Esophagus muscularis mucosa (tissue), 4 donors: ENCODE data around the gene ATG4C. TPM values are rescaled to one million over a fixed set of nuclear protein-coding genes. Genes with fewer than 3 reads are reported as not detected.

ENCODE experiments used
- DNase-seq: peaks from one replicate; pipeline ENCODE4 v3.0.0-alpha.2; 2017; ENCODE audit errors: extremely low spot score
- H3K27ac ChIP-seq, 4 donors: fragments of 200-600 bp; sonication (generic); replicated peaks in 1 of 4; 1 replicate in 3 of 4; 2 replicates in 1 of 4; pipeline ENCODE4 v1.5.1; 2016 to 2019; ENCODE audit warnings: mild to moderate bottlenecking in 1 of 4
- H3K27me3 ChIP-seq, 4 donors: fragments of 200-600 bp; sonication (generic); one replicate each; pipeline versions ENCODE4 v1.5.1 to v1.6.0; 2016 to 2019
- H3K36me3 ChIP-seq, 4 donors: fragments of 200-600 bp; sonication (generic); one replicate each; pipeline ENCODE4 v1.5.1; 2016 to 2019
- H3K4me1 ChIP-seq, 4 donors: fragments of 200-600 bp; sonication (generic); one replicate each; pipeline ENCODE4 v1.5.1; 2016 to 2019
- H3K4me3 ChIP-seq, 4 donors: fragments of 200-600 bp; sonication (generic); 1 replicate in 2 of 4; 2 replicates in 2 of 4; pipeline ENCODE4 v1.5.1; 2016 to 2019; ENCODE audit warnings: mild to moderate bottlenecking in 4 of 4, moderate library complexity in 1 of 4
- H3K9me3 ChIP-seq, 4 donors: fragments of 200-600 bp; sonication (generic); 1 replicate in 3 of 4; 2 replicates in 1 of 4; pipeline ENCODE4 v1.5.1; 2016 to 2019
- EP300 ChIP-seq: sonication (generic); formaldehyde crosslinking; IDR thresholded peaks from one replicate; pipeline ENCODE4 v1.6.1; 2017; ENCODE audit warnings: antibody characterized with exemption
- POLR2A ChIP-seq: fragments of 450-650 bp; IDR thresholded peaks from one replicate; pipeline ENCODE4 v1.6.1; 2017; ENCODE audit warnings: antibody characterized with exemption, moderate library complexity, mild to moderate bottlenecking, low read depth
- POLR2AphosphoS5 ChIP-seq, 2 donors: sonication (generic); formaldehyde crosslinking; IDR thresholded peaks; one replicate each; pipeline ENCODE4 v1.6.1; 2017; ENCODE audit warnings: antibody characterized with exemption in 2 of 2
- WGBS: methylation state at CpG from one replicate; pipeline ENCODE4 v1.1.5; 2018; 5-methylcytosine and 5-hydroxymethylcytosine counted together
- intact Hi-C: fragments of 100-400 bp; cut with DNase I; formaldehyde crosslinking; loops from one replicate; pipeline ENCODE4 v1.15.1; 2023
- total RNA-seq, 4 donors: library from RNA; depleted of rRNA; stranded (reverse); fragments of >200 nt; gene quantifications; one replicate each; pipeline versions ENCODE4 v1.1.0 to v1.2.1, GENCODE V29; 2016
- TF ChIP-seq, protein P1 (sequence below), 3 experiments: fragments of 200-600 bp in 2 of 3; fragments of 450-650 bp in 1 of 3; sonication (generic) in 2 of 3; IDR thresholded peaks; one replicate each; pipeline ENCODE4 v1.5.1; 2017 to 2019; ENCODE audit warnings: antibody characterized with exemption in 3 of 3, mild to moderate bottlenecking in 2 of 3, moderate library complexity in 1 of 3

The ATG4C gene
- total RNA-seq, 4 donors from 2014 or later, result 5.0 to 12.5 (median 8.3) TPM

DNA sequence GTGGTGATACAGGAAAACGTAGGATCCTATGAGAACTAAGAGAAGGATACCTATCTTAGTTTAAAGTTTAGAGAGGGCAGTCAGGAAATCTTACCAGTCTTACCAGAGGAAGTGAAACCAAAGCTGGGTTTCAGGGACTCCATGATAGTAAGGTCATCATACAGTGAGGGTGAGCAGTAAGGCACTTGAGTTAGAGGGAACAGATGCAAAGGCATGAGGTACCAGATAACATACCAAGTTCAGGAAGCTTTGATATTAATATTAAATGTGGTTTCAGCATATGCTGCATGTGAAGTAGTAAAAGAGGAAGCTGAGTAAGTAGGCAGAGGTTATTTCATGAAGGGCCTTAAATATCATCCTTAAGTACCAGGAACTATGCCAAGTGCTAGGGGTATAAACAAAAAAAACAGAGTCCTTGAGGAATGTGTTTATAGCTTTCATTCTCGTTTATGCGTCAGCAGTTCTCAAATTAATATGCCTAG is 16.9 kb downstream of the ATG4C start:
- Histone ChIP-seq H3K9me3 (no peaks in the 10 kb centered on the region), H3K27ac (no peak overlapping the region), H3K4me3 (no peak overlapping the region), H3K4me1 (peaks cover 0 to 9% (median 3%) of the 10 kb centered on the region in 4 donors), H3K27me3 (no peaks in the 10 kb centered on the region), H3K36me3 (no peaks in the 10 kb centered on the region)
- DNase-seq, result no peak
- intact Hi-C loops, result no loop called here
- WGBS, result 52% methylated on average over 3 of the region's 3 CpGs
- TF ChIP-seq EP300 (no peak), POLR2A (no peak), POLR2AphosphoS5 (IDR thresholded peaks at IDR 0.05) (no peak)
- TF ChIP-seq, protein P1, sequence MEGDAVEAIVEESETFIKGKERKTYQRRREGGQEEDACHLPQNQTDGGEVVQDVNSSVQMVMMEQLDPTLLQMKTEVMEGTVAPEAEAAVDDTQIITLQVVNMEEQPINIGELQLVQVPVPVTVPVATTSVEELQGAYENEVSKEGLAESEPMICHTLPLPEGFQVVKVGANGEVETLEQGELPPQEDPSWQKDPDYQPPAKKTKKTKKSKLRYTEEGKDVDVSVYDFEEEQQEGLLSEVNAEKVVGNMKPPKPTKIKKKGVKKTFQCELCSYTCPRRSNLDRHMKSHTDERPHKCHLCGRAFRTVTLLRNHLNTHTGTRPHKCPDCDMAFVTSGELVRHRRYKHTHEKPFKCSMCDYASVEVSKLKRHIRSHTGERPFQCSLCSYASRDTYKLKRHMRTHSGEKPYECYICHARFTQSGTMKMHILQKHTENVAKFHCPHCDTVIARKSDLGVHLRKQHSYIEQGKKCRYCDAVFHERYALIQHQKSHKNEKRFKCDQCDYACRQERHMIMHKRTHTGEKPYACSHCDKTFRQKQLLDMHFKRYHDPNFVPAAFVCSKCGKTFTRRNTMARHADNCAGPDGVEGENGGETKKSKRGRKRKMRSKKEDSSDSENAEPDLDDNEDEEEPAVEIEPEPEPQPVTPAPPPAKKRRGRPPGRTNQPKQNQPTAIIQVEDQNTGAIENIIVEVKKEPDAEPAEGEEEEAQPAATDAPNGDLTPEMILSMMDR (IDR thresholded peaks at IDR 0.05), result no peak

- no peaks in the 10 kb centered on the region for H3K27me3 ChIP-seq
- H3K36me3 ChIP-seq, result peaks cover 0 to 25% (median 5%) of the 10 kb centered on the region in 4 donors
- H3K9me3 ChIP-seq, result no peaks in the 10 kb centered on the region
- no peak for DNase-seq
- H3K4me1 ChIP-seq, result no peaks in the 10 kb centered on the region
- H3K4me3 ChIP-seq, result no peak overlapping the region
- no peak overlapping the region for H3K27ac ChIP-seq
- TF ChIP-seq POLR2AphosphoS5 (IDR thresholded peaks at IDR 0.05) (no peak), POLR2A (no peak), EP300 (no peak)
- TF ChIP-seq, protein P1 (IDR thresholded peaks at IDR 0.05), result no peak
- intact Hi-C loops, result no loop called here
- WGBS, result 96% methylated on average over 3 of the region's 3 CpGs
Measured at GRCh38 chr1:62809788-62810187, 25.9 kb downstream of the ATG4C start.

DNA sequence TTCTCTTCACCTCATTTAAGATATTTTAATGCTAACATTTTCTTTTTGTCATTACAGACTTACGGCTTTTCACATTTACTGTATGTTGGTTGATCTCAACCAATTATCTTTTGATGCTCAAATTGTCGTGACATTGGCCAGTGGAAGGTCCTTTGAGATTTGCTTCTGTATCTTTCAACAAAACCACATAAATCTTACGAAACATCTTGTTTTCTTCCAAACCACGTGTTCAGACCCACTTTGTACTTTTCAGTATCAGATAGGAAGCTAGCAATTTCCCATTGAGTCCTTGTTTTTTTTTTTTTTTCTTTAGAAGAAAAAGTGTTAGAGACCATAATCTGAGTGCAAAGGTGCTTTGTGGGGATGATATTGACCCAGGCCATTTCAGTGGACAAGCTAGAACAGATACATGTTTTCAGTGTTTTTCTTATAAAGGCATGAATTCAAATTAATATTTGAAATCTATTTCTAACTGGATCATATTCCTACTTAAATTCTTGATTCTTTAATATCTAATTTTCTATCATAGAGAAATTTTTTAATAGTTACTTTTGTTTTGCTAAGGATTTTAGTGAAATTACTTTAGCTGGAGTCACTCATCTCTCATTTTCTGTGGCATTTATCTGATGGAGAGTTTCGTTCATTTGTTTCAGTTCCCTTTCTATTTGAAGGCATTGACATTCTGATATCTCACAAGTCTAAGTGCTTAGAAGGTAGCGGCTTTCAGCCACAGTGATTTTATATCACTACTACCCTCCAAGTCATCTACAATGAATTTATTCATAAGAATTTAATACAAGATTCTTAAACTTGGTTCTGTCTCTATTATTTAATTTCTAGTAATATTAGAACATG is 26.7 kb downstream of the ATG4C start:
- 88% methylated on average over 6 of the region's 6 CpGs for WGBS
- DNase-seq, result no peak
- TF ChIP-seq POLR2AphosphoS5 (IDR thresholded peaks at IDR 0.05) (no peak), EP300 (no peak), POLR2A (no peak)
- TF ChIP-seq, protein P1 (IDR thresholded peaks at IDR 0.05), result no peak
- no peak overlapping the region for H3K4me3 ChIP-seq
- H3K36me3 ChIP-seq, result peaks cover 0 to 25% (median 5%) of the 10 kb centered on the region in 4 donors
- no peaks in the 10 kb centered on the region for H3K9me3 ChIP-seq
- no peaks in the 10 kb centered on the region for H3K27me3 ChIP-seq
- no peaks in the 10 kb centered on the region for H3K4me1 ChIP-seq
- intact Hi-C loops, result no loop called here
- no peak overlapping the region for H3K27ac ChIP-seq

- Histone ChIP-seq H3K36me3 (peaks cover 0 to 35% (median 6%) of the 10 kb centered on the region in 4 donors), H3K4me3 (no peak overlapping the region), H3K4me1 (no peaks in the 10 kb centered on the region), H3K27ac (no peak overlapping the region), H3K9me3 (peaks cover 0 to 3% (median 0%) of the 10 kb centered on the region in 4 donors), H3K27me3 (no peaks in the 10 kb centered on the region)
- TF ChIP-seq EP300, result no peak
- TF ChIP-seq, protein P1 (IDR thresholded peaks at IDR 0.05), result no peak
- no peak for TF ChIP-seq POLR2A
- no peak for TF ChIP-seq POLR2AphosphoS5 (IDR thresholded peaks at IDR 0.05)
- intact Hi-C loops, result no loop called here
- DNase-seq, result no peak
- 94% methylated on average over 4 of the region's 4 CpGs for WGBS
Measured at GRCh38 chr1:62823556-62823955, 39.6 kb downstream of the ATG4C start.
